SK-N-SH (cell line): ENCODE results near the gene HINT3. TPM values are rescaled to one million over a fixed set of nuclear protein-coding genes. Genes with fewer than 3 reads are reported as not detected.

ENCODE experiments used
- CTCF ChIA-PET: fragments of 300-600, 350-600 bp; formaldehyde crosslinking; extraction: SDS; loops from one replicate; lab custom pipeline; 2021; lab: Yijun Ruan, JAX
- POLR2A ChIA-PET: fragments of 350-600 bp; sonication (Branson Sonifier 250); formaldehyde crosslinking; extraction: SDS; loops from one replicate; lab custom pipeline; 2020; ENCODE audit warnings: antibody characterized with exemption, inconsistent platforms; lab: Yijun Ruan, JAX
- DNase-seq: peaks from one replicate; pipeline ENCODE4 v3.0.0; 2012
- H2AFZ ChIP-seq: fragments of 200-600 bp; sonication (generic); 2 replicates; pipeline ENCODE4 v1.8.1; 2016; ENCODE audit warnings: antibody characterized with exemption, mild to moderate bottlenecking, low read depth
- H3F3A ChIP-seq: fragments of 200-600 bp; sonication (generic); replicated peaks from 2 replicates; pipeline ENCODE3; 2016; ENCODE audit warnings: antibody characterized with exemption, mild to moderate bottlenecking; ENCODE audit not compliant: insufficient read depth
- H3K27ac ChIP-seq, 2 experiments: fragments of 200-500 bp in 1 of 2; fragments of 200-600 bp in 1 of 2; sonication (Bioruptor generic) in 1 of 2; sonication (generic), shearing (Covaris generic) in 1 of 2; 2 replicates each; pipeline versions ENCODE4 v1.5.1 to v1.6.1; 2014 to 2016; ENCODE audit warnings: low read depth in 2 of 2, inconsistent platforms in 1 of 2, low read length in 1 of 2, mild to moderate bottlenecking in 1 of 2, mixed read lengths in 1 of 2
- H3K27me3 ChIP-seq: fragments of 200-600 bp; sonication (generic), shearing (Covaris generic); 2 replicates; pipeline ENCODE4 v1.6.1; 2016; ENCODE audit warnings: mixed run types; ENCODE audit not compliant: insufficient read depth
- H3K36me3 ChIP-seq, 2 experiments: fragments of 200-500 bp in 1 of 2; fragments of 200-600 bp in 1 of 2; sonication (Bioruptor generic) in 1 of 2; sonication (generic) in 1 of 2; replicated peaks in 1 of 2; 2 replicates each; pipeline versions ENCODE3 to v1.5.1; 2014 to 2016; ENCODE audit warnings: low read length in 1 of 2, mild to moderate bottlenecking in 1 of 2; ENCODE audit not compliant: insufficient read depth in 2 of 2, control insufficient read depth in 1 of 2
- H3K4me1 ChIP-seq, 2 experiments: fragments of 200-500 bp in 1 of 2; fragments of 200-600 bp in 1 of 2; sonication (Bioruptor generic) in 1 of 2; sonication (generic), shearing (Covaris generic) in 1 of 2; 2 replicates each; pipeline versions ENCODE4 v1.5.1 to v1.6.1; 2014 to 2016; ENCODE audit warnings: low read depth in 1 of 2, low read length in 1 of 2, mixed run types in 1 of 2; ENCODE audit not compliant: insufficient read depth in 2 of 2, control insufficient read depth in 1 of 2
- H3K4me2 ChIP-seq: fragments of 200-600 bp; sonication (generic), shearing (Covaris generic); 2 replicates; pipeline ENCODE4 v1.6.1; 2017; ENCODE audit warnings: mixed run types
- H3K4me3 ChIP-seq, 2 experiments: fragments of 200-500 bp in 1 of 2; fragments of 200-600 bp in 1 of 2; sonication (Bioruptor generic) in 1 of 2; sonication (generic), shearing (Covaris generic) in 1 of 2; 2 replicates each; pipeline versions ENCODE4 v1.5.1 to v1.8.1; 2014 to 2016; ENCODE audit warnings: low read depth in 2 of 2, inconsistent platforms in 1 of 2, low read length in 1 of 2, mild to moderate bottlenecking in 1 of 2, mixed read lengths in 1 of 2, moderate library complexity in 1 of 2
- H3K79me2 ChIP-seq: fragments of 200-600 bp; sonication (generic); 2 replicates; pipeline ENCODE4 v1.8.1; 2017; ENCODE audit warnings: mild to moderate bottlenecking; ENCODE audit not compliant: insufficient read depth
- H3K9ac ChIP-seq: fragments of 200-600 bp; sonication (generic); 2 replicates; pipeline ENCODE4 v1.6.1; 2017; ENCODE audit warnings: mixed run types
- H3K9me2 ChIP-seq: fragments of 200-600 bp; sonication (generic); 2 replicates; pipeline ENCODE4 v1.6.1; 2017; ENCODE audit warnings: mixed run types
- H3K9me3 ChIP-seq: fragments of 200-600 bp; sonication (generic); 2 replicates; pipeline ENCODE4 v1.6.1; 2017; ENCODE audit warnings: mixed run types, mild to moderate bottlenecking, moderate library complexity
- H4K20me1 ChIP-seq: fragments of 200-600 bp; sonication (generic); 2 replicates; pipeline ENCODE4 v1.6.1; 2017; ENCODE audit warnings: mild to moderate bottlenecking, mixed run types; ENCODE audit not compliant: insufficient read depth
- NRF1 ChIP-seq: IDR thresholded peaks from 2 replicates; pipeline ENCODE4 v1.6.1; 2012; ENCODE audit warnings: low read depth, mild to moderate bottlenecking, low read length
- POLR2AphosphoS5 ChIP-seq: IDR thresholded peaks from 2 replicates; pipeline ENCODE4 v1.6.1; 2012; ENCODE audit warnings: low read depth, low read length
- RAD21 ChIP-seq: IDR thresholded peaks from 2 replicates; pipeline ENCODE4 v1.6.1; 2012; ENCODE audit warnings: mild to moderate bottlenecking, low read length
- SMC3 ChIP-seq: IDR thresholded peaks from 2 replicates; pipeline ENCODE4 v1.6.1; 2012; ENCODE audit warnings: low read depth, low read length, improper control_type of control experiment
- WGBS: methylation state at CpG from one replicate; pipeline ENCODE4 v1.1.6; 2017; ENCODE audit warnings: low lambda C conversion rate; 5-methylcytosine and 5-hydroxymethylcytosine counted together
- polyA plus RNA-seq, 3 experiments: library from polyadenylated mRNA; depleted of rRNA; stranded (reverse); fragments of >200 nt; gene quantifications; 2 replicates each; pipeline ENCODE4 v1.2.3, GENCODE V29; 2012
- TF ChIP-seq, protein P1 (sequence below): IDR thresholded peaks from 2 replicates; pipeline ENCODE4 v1.4.0; 2012; ENCODE audit warnings: low read depth, borderline replicate concordance
- TF ChIP-seq, protein P2 (sequence below): fragments of 200-600 bp; sonication (generic); IDR thresholded peaks from 2 replicates; pipeline ENCODE4 v1.6.1; 2017; ENCODE audit warnings: antibody characterized with exemption, mild to moderate bottlenecking, moderate library complexity
- TF ChIP-seq, protein P3 (sequence below): IDR thresholded peaks from 2 replicates; pipeline ENCODE4 v1.4.0; 2012; ENCODE audit warnings: low read depth

The HINT3 gene
- polyA plus RNA-seq, 1 of the 3 experiments (the other 2 are of a cell fraction): 1.8 TPM

DNA sequence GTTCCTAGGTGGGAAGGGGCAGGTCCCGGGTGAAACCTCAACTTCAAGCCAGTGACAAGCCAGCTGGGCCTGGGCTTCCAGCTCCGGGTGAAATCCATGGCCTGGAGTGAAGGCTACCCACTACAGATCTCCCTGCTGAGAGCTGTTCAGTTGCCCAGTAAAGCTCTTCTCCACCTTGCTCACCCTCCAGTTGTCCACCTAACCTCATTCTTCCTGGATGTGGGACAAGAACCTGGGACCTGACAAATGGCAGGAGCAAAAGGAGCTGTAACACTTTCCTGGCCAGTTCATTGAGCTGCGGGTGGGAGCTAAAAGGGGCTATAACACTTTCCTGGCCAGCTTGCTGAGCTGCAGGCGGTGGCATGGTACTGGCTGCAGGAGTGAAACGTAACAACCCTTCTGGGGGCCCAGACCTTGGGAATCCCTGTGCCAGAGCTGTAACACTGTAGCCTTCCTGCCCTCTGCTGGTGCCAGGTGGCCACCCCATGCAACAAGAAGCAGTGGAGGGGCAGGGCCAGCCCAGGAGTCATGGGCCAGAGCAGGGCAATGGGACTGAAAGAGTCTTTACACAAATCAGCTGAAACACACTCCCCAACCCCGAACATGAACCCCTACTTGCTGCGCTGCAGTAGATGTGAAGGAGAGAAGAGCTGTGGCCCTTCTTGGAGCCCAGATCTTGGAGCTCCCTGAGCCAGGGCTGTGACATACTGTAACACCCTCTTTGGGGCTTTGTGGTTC lies 3.6 kb upstream of the HINT3 start:
- POLR2A ChIA-PET: interaction anchor here (1.4 kb wide), 1 partner anchor 172 kb away, joined by 5 read pairs; no protein-coding TSS in a partner anchor
- H3K79me2 ChIP-seq: peaks cover 11% of the 10 kb centered on the region; the same call in 1 of the 2 replicates
- H3K27ac ChIP-seq: no peak overlapping the region
- no peak overlapping the region for H3K9ac ChIP-seq
- DNase-seq: peak; percentile 32
- 72% methylated on average over 4 of the region's 7 CpGs for WGBS
- H3K27me3 ChIP-seq: no peaks in the 10 kb centered on the region
- peaks cover 4% of the 10 kb centered on the region for H3F3A ChIP-seq
- TF ChIP-seq, protein P1, sequence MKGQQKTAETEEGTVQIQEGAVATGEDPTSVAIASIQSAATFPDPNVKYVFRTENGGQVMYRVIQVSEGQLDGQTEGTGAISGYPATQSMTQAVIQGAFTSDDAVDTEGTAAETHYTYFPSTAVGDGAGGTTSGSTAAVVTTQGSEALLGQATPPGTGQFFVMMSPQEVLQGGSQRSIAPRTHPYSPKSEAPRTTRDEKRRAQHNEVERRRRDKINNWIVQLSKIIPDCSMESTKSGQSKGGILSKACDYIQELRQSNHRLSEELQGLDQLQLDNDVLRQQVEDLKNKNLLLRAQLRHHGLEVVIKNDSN: no peak
- TF ChIP-seq POLR2AphosphoS5 (no peak), RAD21 (peak; percentile 52), SMC3 (peak; percentile 43)
- TF ChIP-seq, protein P2, sequence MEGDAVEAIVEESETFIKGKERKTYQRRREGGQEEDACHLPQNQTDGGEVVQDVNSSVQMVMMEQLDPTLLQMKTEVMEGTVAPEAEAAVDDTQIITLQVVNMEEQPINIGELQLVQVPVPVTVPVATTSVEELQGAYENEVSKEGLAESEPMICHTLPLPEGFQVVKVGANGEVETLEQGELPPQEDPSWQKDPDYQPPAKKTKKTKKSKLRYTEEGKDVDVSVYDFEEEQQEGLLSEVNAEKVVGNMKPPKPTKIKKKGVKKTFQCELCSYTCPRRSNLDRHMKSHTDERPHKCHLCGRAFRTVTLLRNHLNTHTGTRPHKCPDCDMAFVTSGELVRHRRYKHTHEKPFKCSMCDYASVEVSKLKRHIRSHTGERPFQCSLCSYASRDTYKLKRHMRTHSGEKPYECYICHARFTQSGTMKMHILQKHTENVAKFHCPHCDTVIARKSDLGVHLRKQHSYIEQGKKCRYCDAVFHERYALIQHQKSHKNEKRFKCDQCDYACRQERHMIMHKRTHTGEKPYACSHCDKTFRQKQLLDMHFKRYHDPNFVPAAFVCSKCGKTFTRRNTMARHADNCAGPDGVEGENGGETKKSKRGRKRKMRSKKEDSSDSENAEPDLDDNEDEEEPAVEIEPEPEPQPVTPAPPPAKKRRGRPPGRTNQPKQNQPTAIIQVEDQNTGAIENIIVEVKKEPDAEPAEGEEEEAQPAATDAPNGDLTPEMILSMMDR: peak; percentile 38
- H3K9me2 ChIP-seq: no peaks in the 10 kb centered on the region
- CTCF ChIA-PET: interaction anchor here (0.6 to 4.4 kb wide), 13 partner anchors 9 to 193 kb away, joined by 3 to 53 read pairs (median 5); partner anchors contain the start of gene NCOA7
- H3K4me2 ChIP-seq: no peak overlapping the region
- H3K36me3 ChIP-seq: no peaks in the 10 kb centered on the region
- H3K4me1 ChIP-seq: peaks cover 4 to 5% of the 10 kb centered on the region in 2 experiments; a peak in 3 of 4 replicates
- H3K9me3 ChIP-seq: no peaks in the 10 kb centered on the region
- H2AFZ ChIP-seq: no peak overlapping the region
- H4K20me1 ChIP-seq: no peaks in the 10 kb centered on the region
- no peak overlapping the region for H3K4me3 ChIP-seq

DNA sequence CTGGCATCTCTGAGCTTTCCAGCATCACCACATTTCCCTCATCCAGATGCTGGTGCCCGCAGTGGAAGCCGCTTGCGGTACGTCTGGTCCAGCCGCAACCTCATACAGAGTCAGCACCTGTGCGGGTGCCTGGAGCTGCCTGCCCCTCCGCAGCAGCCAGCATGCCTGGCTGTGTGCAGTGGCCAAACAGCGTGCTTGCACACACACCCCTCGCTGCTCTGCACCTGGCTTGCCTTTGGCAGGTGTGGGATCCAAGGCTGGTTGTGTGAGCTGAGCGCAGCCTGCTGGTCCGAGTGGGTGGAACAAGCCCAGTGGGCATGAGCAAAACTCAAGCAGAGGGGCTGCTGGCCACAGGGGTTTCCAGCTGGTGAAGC lies 3.1 kb upstream of the HINT3 start:
- Histone ChIP-seq H4K20me1 (no peaks in the 10 kb centered on the region), H2AFZ (no peak overlapping the region), H3K4me2 (no peak overlapping the region), H3K9me2 (no peaks in the 10 kb centered on the region), H3K36me3 (no peaks in the 10 kb centered on the region), H3K4me1 (peaks cover 7 to 8% of the 10 kb centered on the region in 2 experiments; a peak in 3 of 4 replicates), H3K27me3 (no peaks in the 10 kb centered on the region), H3K4me3 (no peak overlapping the region), H3K9me3 (no peaks in the 10 kb centered on the region), H3K79me2 (peaks cover 14% of the 10 kb centered on the region; the same call in 1 of the 2 replicates), H3F3A (peaks cover 4% of the 10 kb centered on the region), H3K27ac (no peak overlapping the region), H3K9ac (no peak overlapping the region)
- DNase-seq: no peak
- ChIA-PET CTCF (interaction anchor here (0.6 to 4.4 kb wide), 15 partner anchors 9 to 193 kb away, joined by 3 to 53 read pairs (median 4); partner anchors contain the start of gene NCOA7), POLR2A (interaction anchor here (1.4 kb wide), 1 partner anchor 172 kb away, joined by 5 read pairs; no protein-coding TSS in a partner anchor)
- TF ChIP-seq NRF1 (no peak), RAD21 (peak; percentile 49)
- TF ChIP-seq, protein P3, sequence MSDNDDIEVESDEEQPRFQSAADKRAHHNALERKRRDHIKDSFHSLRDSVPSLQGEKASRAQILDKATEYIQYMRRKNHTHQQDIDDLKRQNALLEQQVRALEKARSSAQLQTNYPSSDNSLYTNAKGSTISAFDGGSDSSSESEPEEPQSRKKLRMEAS: no peak
- 63% methylated on average over 7 of the region's 11 CpGs for WGBS
